Measurements from ENCODE around the gene DBNL.
A peak's percentile ranks its signal among the peaks of the same experiment; 100 is the strongest.

DBNL gene

DNA sequence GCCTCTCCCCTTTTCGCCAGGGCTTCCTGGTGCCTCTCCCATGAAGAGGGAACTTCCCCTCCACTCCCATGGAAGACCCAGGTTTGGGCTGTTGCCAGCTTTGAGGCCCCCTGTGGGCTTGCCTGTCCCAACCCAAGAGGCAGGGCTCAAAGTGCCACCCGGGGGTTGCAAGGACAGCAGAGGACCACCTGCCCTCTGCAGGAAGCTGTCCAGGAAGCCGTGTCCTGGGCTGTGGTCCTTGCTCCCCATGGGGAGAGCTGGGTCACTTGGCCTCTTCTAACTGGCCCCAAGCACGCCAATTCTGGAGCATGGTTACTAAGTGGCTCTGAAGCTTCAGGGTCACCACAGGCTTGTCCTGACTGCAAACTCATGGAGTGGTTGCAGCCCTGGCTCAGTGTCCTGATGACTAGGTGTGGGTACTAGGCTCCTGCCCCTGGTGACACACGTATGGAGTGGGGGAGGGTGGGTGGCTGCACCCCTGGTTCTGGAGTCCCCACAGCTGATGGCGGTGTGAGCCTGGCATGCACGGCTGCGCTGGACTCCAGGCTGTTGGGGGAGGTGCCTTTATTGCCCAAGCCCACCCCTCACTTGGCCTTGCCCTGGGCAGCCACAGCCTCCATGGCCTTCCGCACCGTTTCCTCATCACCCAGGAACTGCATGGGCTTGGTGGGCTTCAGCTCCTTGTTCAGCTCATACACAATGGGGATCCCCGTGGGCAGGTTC lies 17.8 kb downstream of the DBNL start:
- DNase-seq: no peak

- DNase-seq: no peak
Measured at GRCh38 chr7:44062903-44063295, 18.4 kb downstream of the DBNL start.

- DNase-seq: no peak
Measured at GRCh38 chr7:44063547-44063893, 19.0 kb downstream of the DBNL start.

DNA sequence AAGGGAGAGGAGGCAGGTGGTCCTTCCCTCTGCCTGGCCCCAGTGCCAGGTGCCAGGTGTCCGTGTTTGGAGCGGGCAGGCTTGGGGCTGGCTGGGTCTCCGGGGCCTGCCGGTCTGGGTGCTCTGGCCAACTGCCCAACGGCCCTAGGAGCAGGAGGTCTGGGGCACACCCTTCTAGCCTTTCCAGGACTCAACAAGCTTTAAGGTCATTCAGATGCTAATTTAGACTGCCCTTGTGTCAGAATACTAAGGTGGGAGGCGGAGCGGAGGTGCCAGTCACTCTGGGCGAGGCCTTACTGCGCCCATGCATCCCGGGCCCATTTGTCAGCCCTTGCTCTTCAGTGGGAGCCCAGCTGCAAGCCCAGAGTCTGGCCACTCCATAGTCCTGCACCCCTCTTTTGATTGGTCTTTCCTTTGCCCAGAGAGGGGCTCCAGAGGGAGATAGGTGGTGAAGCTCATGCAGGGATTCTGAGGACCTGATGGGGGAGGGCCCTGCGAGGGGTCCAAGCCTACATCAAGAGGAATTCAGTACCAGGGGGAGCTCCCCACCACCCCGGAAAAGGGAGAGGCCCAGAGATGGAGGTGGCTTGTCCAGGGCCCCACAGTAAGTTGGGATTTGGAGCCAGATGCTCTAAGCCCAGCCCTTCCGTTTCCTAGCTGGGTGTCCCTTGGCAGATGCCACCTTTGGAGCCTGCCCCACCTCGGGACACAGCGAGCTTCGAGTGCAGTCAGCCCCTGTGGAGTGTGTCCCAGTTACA lies 19.6 kb downstream of the DBNL start:
- DNase-seq: no peak

DNA sequence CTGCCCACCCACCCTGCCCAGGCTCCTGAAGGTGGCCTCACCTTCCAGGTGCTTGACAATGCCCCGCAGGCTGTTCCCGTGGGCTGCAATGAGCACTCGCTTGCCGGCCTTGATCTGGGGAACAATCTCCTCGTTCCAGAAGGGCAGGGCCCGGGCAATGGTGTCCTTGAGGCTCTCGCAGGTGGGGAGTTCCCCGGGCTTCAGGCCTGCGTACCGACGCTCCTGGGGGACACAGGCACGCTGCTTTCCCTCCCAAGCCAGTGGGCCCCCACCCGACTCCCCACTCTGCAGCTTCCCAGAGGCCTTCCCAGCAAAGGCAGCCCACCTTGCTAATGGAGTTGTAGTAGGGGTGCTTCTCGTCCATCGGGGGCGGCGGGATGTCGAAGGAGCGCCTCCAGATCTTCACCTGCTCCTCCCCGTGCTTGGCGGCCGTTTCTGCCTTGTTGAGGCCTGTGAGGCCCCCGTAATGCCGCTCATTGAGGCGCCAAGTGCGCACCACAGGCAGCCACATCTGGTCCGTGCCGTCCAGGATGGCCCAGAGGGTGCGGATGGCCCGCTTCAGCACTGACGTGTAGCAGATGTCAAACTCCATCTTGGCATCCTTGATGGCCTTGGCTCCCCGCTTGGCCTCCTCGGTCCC lies 20.4 kb downstream of the DBNL start:
- no peak for DNase-seq

DNA sequence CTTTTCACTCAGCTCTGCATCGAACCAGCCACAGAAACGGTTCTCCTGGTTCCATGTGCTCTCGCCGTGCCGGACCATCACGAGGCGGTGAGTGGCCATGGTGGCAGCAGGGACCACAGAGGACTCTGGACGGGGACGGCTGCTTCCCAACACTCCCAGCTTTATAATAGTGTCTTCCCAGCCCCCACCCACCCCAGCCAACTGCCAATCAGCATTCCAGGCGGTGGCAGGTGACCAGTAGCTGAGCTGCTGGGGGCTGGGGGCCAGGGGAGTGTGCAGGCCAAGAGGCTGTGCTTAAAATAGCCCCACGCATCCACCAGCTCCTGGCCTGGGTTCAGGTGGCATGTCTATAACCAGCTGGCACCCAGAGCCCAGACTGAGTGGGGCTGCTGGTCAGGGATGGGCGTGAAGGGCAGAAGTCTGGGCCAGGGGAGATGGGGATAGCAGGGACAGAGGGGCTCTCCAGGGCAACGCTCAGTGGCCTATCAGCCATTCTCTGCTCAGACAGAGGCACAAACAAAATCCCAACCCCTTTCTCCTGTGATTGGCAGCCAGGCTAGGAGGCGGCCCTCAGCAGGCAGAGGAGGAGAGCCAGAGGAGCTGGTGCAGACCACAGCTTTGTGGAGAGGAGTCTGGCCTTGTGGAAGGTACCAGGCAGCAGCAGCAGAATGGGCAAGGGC lies 21.1 kb downstream of the DBNL start, which contains the start of gene PGAM2:
TSS of gene PGAM2 (minus strand) at position 137 of the 680 bp plus-strand sequence. CDS start at position 99, 38 bp downstream.
- DNase-seq: peak; percentile 51

GRCh38 chr7:44066111-44066460 lies 21.6 kb downstream of the DBNL start:
- no peak for DNase-seq

DNA sequence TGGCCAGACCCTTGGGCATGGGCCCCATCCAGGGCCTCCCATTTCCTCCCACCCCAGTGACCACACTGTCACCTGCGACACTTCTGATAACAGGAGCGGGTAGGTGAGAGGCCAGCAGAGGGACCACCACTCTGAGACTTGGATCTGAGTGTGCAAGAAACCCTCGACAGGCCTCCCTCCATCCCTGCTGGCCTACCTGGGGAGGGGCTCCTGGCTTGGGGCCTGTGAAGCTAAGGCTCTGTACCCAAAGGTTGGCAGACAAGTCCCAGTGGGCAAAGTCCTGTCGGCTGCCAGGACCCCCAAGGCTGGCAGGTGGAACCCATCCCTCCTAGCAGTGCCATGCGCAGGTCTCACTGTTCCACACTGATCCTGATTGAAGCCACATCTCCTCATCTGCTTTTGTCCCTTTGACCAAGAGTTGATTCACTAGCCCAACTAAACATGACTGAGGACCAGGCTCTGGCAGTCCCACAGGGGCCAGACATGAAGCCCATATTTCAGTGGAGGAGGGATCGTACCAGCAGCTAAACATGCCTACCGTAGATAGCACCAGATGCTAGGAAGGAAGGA lies 22.1 kb downstream of the DBNL start:
- no peak for DNase-seq

DNA sequence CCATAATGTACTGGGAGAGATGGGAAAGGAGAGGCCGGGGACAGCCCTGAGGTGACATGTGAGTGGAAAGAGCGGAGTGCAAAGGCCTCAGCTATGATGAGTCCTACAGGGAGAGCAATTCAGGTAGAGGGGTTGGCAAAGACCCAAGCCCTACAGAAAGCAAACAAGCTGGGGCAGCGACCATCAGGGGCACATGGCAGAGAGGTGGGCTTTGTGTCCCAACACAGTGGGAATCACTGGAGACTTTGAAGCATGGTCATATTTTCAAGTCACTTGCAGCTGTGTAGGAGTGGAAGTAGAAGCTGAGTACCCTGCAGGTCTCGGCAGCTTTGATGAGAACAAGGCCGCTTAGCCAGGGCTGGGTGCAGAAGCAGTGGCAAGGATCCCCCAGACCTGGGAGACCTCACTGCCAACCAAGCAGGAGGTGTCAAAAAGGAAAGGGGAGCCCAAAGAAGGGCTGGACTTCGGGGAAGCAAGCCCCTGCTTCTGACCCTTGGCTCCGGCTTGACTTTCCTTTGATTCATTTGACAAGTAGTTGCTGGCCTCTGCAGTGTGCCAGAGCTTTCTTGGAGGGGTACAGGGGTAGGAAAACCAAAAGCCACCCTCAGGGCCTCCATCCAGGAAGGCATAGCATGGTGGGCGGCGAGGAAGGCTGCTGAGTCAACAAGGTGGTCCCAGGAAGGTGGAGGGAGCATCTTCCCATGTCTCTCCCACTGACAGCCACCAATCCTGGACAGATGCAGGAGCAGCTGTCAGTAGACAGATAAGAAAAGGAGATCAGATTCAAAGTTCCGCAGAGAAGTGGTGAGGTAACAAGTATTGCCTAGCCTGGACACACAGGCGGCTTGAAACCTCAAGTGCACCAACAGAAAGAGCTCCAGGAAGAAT lies 22.8 kb downstream of the DBNL start:
- peak; percentile 57 for DNase-seq

DNA sequence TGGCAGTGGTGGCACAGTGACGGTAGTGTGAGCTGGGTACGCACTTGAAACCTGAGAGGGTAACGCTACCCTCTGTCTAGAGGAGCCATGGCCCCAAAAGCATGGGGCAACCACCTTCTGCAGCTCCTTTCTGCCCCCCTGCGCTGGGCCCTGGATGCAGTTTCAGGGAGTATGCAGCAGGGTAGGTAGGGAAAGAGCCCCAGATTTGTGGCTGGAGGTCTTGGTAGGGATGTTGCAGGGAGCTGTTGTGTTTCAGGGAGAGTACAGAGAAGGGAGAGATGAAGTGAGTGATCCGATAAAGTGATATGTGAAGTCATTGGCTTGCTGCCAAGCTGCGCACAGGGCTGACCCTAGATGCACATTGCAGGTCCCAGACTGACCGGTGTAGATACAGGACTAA lies 23.6 kb downstream of the DBNL start:
- no peak for DNase-seq

- DNase-seq: no peak
Measured at GRCh38 chr7:44071726-44072363, 27.3 kb downstream of the DBNL start.

GRCh38 chr7:44072364-44073231 lies 28.1 kb downstream of the DBNL start:
- DNase-seq: peak; percentile 67

GRCh38 chr7:44073664-44074348 lies 29.3 kb downstream of the DBNL start:
- DNase-seq: no peak

DNA sequence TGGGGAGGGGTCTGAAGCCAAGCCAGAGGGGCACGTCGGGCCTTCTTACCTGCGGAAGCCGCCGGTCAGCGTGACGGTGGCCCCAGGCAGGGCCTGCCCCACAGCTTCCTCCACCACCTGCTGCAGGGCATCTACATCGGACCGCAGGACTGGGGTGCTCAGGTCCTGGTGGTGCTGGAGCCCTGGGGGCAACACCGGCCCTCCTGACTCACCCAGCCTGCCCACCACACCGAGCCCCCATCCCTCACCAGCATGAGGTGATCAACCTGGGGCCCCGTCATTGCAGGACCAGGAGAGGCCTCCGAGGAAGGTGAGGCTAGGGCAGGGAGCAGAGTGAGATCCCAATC lies 29.8 kb downstream of the DBNL start:
- DNase-seq: no peak

GRCh38 chr7:44075296-44076075 lies 31.0 kb downstream of the DBNL start:
- no peak for DNase-seq

- no peak for DNase-seq
Measured at GRCh38 chr7:44076101-44076895, 31.8 kb downstream of the DBNL start.

GRCh38 chr7:44077061-44077460 lies 32.6 kb downstream of the DBNL start:
- DNase-seq: no peak

DNA sequence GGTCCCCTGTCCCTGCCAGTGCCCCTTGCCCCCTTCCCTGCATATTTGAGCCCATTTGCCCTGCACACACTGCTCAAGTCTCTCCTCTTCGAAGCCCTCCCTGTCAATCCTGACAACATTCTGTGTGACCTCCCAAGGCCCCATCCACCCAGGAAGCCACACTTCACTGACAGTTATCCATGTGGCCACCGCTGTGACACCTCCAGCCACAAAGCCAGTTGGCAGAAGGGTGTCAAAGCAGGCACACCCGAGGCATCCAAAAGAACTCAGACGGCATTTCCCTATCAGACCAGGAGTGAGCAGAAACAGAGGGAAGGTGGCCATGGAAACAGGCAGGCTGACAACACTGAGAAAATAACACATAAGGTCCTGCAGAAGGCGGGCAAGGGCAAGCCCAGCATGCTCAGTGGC lies 33.2 kb downstream of the DBNL start:
- DNase-seq: no peak

Measured in DMS 273 treated with DMSO at 0.1 percent for 48 hours (cell line).